ENCODE results near the gene AGBL5. TPM values are rescaled to one million over a fixed set of nuclear protein-coding genes. Genes with fewer than 3 reads are reported as not detected.
A peak's percentile ranks its signal among the peaks of the same experiment; 100 is the strongest.

Gene AGBL5
- total RNA-seq, 1 experiment from 2014 or later: 40.0 TPM

DNA sequence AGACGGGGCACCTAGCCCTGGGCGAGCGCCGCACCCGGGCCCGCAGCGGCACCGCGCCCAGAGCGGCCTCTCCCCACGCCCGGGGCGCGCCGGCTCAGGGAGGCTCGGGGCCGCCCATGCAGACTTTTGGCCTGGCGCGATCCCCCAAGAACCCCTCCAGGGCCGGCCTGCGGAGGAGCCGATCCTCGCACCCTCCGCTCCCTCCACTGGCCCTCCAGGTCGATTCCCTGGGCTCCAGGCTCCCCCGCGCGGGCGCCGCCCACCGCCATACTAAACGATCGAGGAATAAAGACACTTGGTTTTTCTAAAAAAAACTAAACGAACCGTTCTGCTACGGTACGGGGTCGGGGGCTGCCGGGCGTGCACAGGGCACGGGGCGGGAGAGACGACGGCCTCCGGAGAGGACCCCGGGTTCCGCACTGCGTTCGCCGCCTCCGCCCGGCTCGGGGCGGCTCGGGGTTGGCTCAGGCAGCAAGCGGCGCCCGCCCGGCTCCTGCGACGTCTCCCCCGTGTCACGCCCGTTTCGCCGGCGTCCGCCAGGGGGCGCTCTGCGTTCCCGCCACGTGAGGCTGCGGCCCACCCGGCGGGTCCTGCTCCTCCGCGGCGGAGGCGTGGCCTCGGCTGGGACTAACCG is 34.7 kb downstream of the AGBL5 start:
- peak overlapping the region; percentile 77 for H3K27ac ChIP-seq (ENCODE audit: low read depth, low read length)
- TF ChIP-seq, protein P1, sequence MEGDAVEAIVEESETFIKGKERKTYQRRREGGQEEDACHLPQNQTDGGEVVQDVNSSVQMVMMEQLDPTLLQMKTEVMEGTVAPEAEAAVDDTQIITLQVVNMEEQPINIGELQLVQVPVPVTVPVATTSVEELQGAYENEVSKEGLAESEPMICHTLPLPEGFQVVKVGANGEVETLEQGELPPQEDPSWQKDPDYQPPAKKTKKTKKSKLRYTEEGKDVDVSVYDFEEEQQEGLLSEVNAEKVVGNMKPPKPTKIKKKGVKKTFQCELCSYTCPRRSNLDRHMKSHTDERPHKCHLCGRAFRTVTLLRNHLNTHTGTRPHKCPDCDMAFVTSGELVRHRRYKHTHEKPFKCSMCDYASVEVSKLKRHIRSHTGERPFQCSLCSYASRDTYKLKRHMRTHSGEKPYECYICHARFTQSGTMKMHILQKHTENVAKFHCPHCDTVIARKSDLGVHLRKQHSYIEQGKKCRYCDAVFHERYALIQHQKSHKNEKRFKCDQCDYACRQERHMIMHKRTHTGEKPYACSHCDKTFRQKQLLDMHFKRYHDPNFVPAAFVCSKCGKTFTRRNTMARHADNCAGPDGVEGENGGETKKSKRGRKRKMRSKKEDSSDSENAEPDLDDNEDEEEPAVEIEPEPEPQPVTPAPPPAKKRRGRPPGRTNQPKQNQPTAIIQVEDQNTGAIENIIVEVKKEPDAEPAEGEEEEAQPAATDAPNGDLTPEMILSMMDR (IDR thresholded peaks at IDR 0.05 in 2 of 3, conservative IDR thresholded peaks at IDR 0.05 in 1 of 3; ENCODE audit: borderline replicate concordance in 1 of 3, insufficient read depth in 1 of 3, low read depth in 2 of 3, low read length in 2 of 3): peak in 2 of 3 experiments; percentile 53 to 73; a peak in 4 of 6 replicates
- TF ChIP-seq ZFX (IDR thresholded peaks at IDR 0.05) (peak; percentile 81; the same call in 1 of the 2 replicates), ELF1 (IDR thresholded peaks at IDR 0.05; ENCODE audit: borderline replicate concordance, low read depth) (no peak), FOSL1 (IDR thresholded peaks at IDR 0.05; ENCODE audit: low read depth) (no peak), SRF (IDR thresholded peaks at IDR 0.05; ENCODE audit: low read depth) (no peak), EZH2phosphoT487 (IDR thresholded peaks at IDR 0.05; ENCODE audit: borderline replicate concordance) (no peak), POLR2A (IDR thresholded peaks at IDR 0.05; ENCODE audit: borderline replicate concordance, extremely low read depth, insufficient read depth, insufficient read length) (peak; percentile 32), EZH2 (IDR thresholded peaks at IDR 0.05) (no peak), YY1 (IDR thresholded peaks at IDR 0.05; ENCODE audit: extremely low read depth, insufficient replicate concordance, low read depth, low read length) (no peak), JUND (IDR thresholded peaks at IDR 0.05) (no peak), POLR2AphosphoS5 (IDR thresholded peaks at IDR 0.05; ENCODE audit: low read depth, low read length) (peak; percentile 73), CEBPB (IDR thresholded peaks at IDR 0.05; ENCODE audit: low read depth) (no peak)
- H3K4me2 ChIP-seq (ENCODE audit: low read length): peak overlapping the region; percentile 98
- H3K27me3 ChIP-seq (ENCODE audit: insufficient read depth, low read length): no peaks in the 10 kb centered on the region
- peak; percentile 85 for ATAC-seq
- peaks cover 13 to 35% of the 10 kb centered on the region in 2 experiments for H3K4me1 ChIP-seq (ENCODE audit: control insufficient read depth in 1 of 2, insufficient read depth in 2 of 2, low read length in 2 of 2)
- H3K9me3 ChIP-seq (ENCODE audit: control insufficient read depth in 1 of 2, insufficient read depth in 1 of 2, low read depth in 1 of 2, low read length in 2 of 2): no peaks in the 10 kb centered on the region
- H3K9me2 ChIP-seq (ENCODE audit: insufficient read depth): no peaks in the 10 kb centered on the region
- POLR2A ChIA-PET: interaction anchor here (1.0 kb wide), 1 partner anchor 36 kb away, joined by 3 read pairs; no protein-coding TSS in a partner anchor
- peak overlapping the region; percentile 54 for H2AFZ ChIP-seq (ENCODE audit: low read depth, low read length, poor library complexity, severe bottlenecking)
- no peaks in the 10 kb centered on the region for H3K79me2 ChIP-seq (ENCODE audit: insufficient read depth, low read length)
- intact Hi-C loops (cut with micrococcal nuclease): loop anchor here (2.0 kb wide), 1 partner anchor 239 kb away; no protein-coding TSS in a partner anchor
- H4K20me1 ChIP-seq (ENCODE audit: insufficient read depth): no peaks in the 10 kb centered on the region
- BruUV-seq (replicated peaks): no TSS peak
- CTCF ChIA-PET: interaction anchor here (0.9 to 3.1 kb wide), 9 partner anchors 14 to 193 kb away, joined by 3 to 15 read pairs (median 4); partner anchors contain the start of gene OST4
- peak; percentile 77 for DNase-seq (ENCODE audit: low read depth, low spot score)
- H3K9ac ChIP-seq (ENCODE audit: low read length): peak overlapping the region; percentile 79
- RAD21 ChIA-PET (ENCODE audit: low non-redundant PET in 1 of 2, low total read pairs in 2 of 2, uncharacterized antibody in 2 of 2, unreplicated experiment in 2 of 2): no interaction called here
- H3K36me3 ChIP-seq (ENCODE audit: control insufficient read depth in 1 of 2, insufficient read depth in 2 of 2, low read length in 2 of 2): no peaks in the 10 kb centered on the region
- H3K4me3 ChIP-seq (replicated peaks in 1 of 2; ENCODE audit: low read depth in 1 of 2, low read length in 2 of 2): peak overlapping the region; percentile 57 to 61

Data from HCT116 (cell line).